ENCODE results near the gene ACSM4. TPM values are rescaled to one million over a fixed set of nuclear protein-coding genes. Genes with fewer than 3 reads are reported as not detected.

ACSM4 gene
- total RNA-seq, 1 experiment from 2014 or later: not detected

GRCh38 chr12:7269273-7269672, 34.6 kb upstream of the ACSM4 start (continued):
- TF ChIP-seq AFF4 (CRISPR knock-in tag; IDR thresholded peaks at IDR 0.05; ENCODE audit: borderline replicate concordance) (no peak), ETV6 (CRISPR knock-in tag; IDR thresholded peaks at IDR 0.05) (no peak), ZBTB21 (CRISPR knock-in tag; IDR thresholded peaks at IDR 0.05; ENCODE audit: borderline replicate concordance) (no peak), ARID4B (CRISPR knock-in tag; IDR thresholded peaks at IDR 0.05; ENCODE audit: borderline replicate concordance) (no peak), IRF1 (CRISPR knock-in tag; IDR thresholded peaks at IDR 0.05) (no peak), E2F1 (CRISPR knock-in tag; IDR thresholded peaks at IDR 0.05) (no peak), MLX (CRISPR knock-in tag; IDR thresholded peaks at IDR 0.05) (no peak), NR1H2 (CRISPR knock-in tag; IDR thresholded peaks at IDR 0.05) (no peak), ELF4 (CRISPR knock-in tag; IDR thresholded peaks at IDR 0.05; ENCODE audit: low read depth) (no peak), ZNF425 (CRISPR knock-in tag; conservative IDR thresholded peaks at IDR 0.05) (no peak), NFE2L1 (CRISPR knock-in tag; IDR thresholded peaks at IDR 0.05) (no peak)

GRCh38 chr12:7271893-7272514, 31.9 kb upstream of the ACSM4 start:
- no peaks in the 10 kb centered on the region for H3K4me1 Mint-ChIP-seq
- CTCF ChIA-PET: interaction anchor here (0.7 kb wide), 2 partner anchors 11 to 58 kb away, joined by 3 read pairs; no protein-coding TSS in a partner anchor
- no peaks in the 10 kb centered on the region; the same call in 1 of the 2 replicates for H3K27me3 Mint-ChIP-seq (ENCODE audit: low read depth)
- ATAC-seq (no peak), DNase-seq (ENCODE audit: low spot score) (no peak)
- no peak overlapping the region for H3K4me3 Mint-ChIP-seq
- no peak overlapping the region for H3K27ac Mint-ChIP-seq
- H3K9me3 Mint-ChIP-seq: peaks cover 20% of the 10 kb centered on the region
- POLR2A ChIA-PET: no interaction called here
- no peaks in the 10 kb centered on the region for H3K36me3 Mint-ChIP-seq
- TF ChIP-seq USF1 (CRISPR knock-in tag; IDR thresholded peaks at IDR 0.05) (no peak), ZNF219 (CRISPR knock-in tag; IDR thresholded peaks at IDR 0.05; ENCODE audit: borderline replicate concordance) (no peak), TEAD1 (CRISPR knock-in tag; IDR thresholded peaks at IDR 0.05) (no peak), PREB (CRISPR knock-in tag; IDR thresholded peaks at IDR 0.05; ENCODE audit: borderline replicate concordance) (no peak), ZNF423 (CRISPR knock-in tag; IDR thresholded peaks at IDR 0.05) (no peak), CDX4 (CRISPR knock-in tag; IDR thresholded peaks at IDR 0.05; ENCODE audit: borderline replicate concordance) (no peak), OVOL2 (CRISPR knock-in tag; IDR thresholded peaks at IDR 0.05; ENCODE audit: borderline replicate concordance) (no peak), ATF1 (CRISPR knock-in tag; IDR thresholded peaks at IDR 0.05) (no peak)

Data from WTC11 (cell line).